Activated CD4-positive, alpha-beta T cell treated with anti-CD3 and anti-CD28 coated beads, Interleukin-2, amount 10 ng/mL, durations not matched to agents 7 days and 5 days (primary cell): ENCODE measurements around the gene ARID3B. TPM values are rescaled to one million over a fixed set of nuclear protein-coding genes. Genes with fewer than 3 reads are reported as not detected.

Source experiments
- CTCF ChIA-PET: fragments of 350-600 bp; sonication (Branson Sonifier 250); formaldehyde crosslinking; loops from one replicate; lab custom pipeline; 2021; ENCODE audit warnings: antibody characterized with exemption; lab: Charles Lee
- POLR2A ChIA-PET: fragments of 350-600 bp; sonication (Branson Sonifier 250); formaldehyde crosslinking; loops from one replicate; lab custom pipeline; 2021; ENCODE audit warnings: antibody characterized with exemption; lab: Charles Lee
- DNase-seq: peaks from one replicate; pipeline ENCODE4 v3.0.0-alpha.2; 2020
- H3K27ac Mint-ChIP-seq: one replicate; pipeline ENCODE4 v1.8.0; 2021; ENCODE audit warnings: mild to moderate bottlenecking, moderate library complexity, mixed read lengths
- H3K27me3 Mint-ChIP-seq: one replicate; pipeline ENCODE4 v1.8.0; 2021; ENCODE audit warnings: mixed read lengths
- H3K36me3 Mint-ChIP-seq: one replicate; pipeline ENCODE4 v1.8.0; 2021; ENCODE audit warnings: low read depth, mixed read lengths
- H3K4me1 Mint-ChIP-seq: one replicate; pipeline ENCODE4 v1.8.0; 2021; ENCODE audit warnings: mixed read lengths
- H3K4me3 Mint-ChIP-seq: one replicate; pipeline ENCODE4 v1.8.0; 2021; ENCODE audit warnings: mild to moderate bottlenecking, moderate library complexity, mixed read lengths
- H3K9me3 Mint-ChIP-seq: one replicate; pipeline ENCODE4 v1.8.0; 2021; ENCODE audit warnings: mixed read lengths
- total RNA-seq, 2 experiments: library from RNA; stranded (reverse); gene quantifications; one replicate each; pipeline ENCODE4 v1.2.3, GENCODE V29; 2021

ARID3B gene
- total RNA-seq, 2 experiments from 2014 or later = 28.3 to 29.0 TPM

- H3K27ac Mint-ChIP-seq = peak overlapping the region; percentile 71
- H3K9me3 Mint-ChIP-seq = no peaks in the 10 kb centered on the region
- no peak for DNase-seq
- H3K27me3 Mint-ChIP-seq = no peaks in the 10 kb centered on the region
- H3K4me1 Mint-ChIP-seq = peaks cover 33% of the 10 kb centered on the region
- peaks cover 14% of the 10 kb centered on the region for H3K36me3 Mint-ChIP-seq
- ChIA-PET POLR2A (interaction anchor here (1.1 kb wide), 1 partner anchor 72 kb away, joined by 3 read pairs; the partner anchor contains the start of gene ARID3B), CTCF (interaction anchor here (0.6 to 15.1 kb wide), 10 partner anchors 9 to 239 kb away, joined by 3 to 144 read pairs (median 4); partner anchors contain the start of gene ARID3B)
- H3K4me3 Mint-ChIP-seq = peak overlapping the region; percentile 85
Observed at GRCh38 chr15:74613089-74613952, 72.3 kb downstream of the ARID3B start.

GRCh38 chr15:74613953-74614743, 73.1 kb downstream of the ARID3B start:
- ChIA-PET POLR2A (interaction anchor here (1.1 kb wide), 1 partner anchor 73 kb away, joined by 3 read pairs; the partner anchor contains the start of gene ARID3B), CTCF (interaction anchor here (0.8 to 15.1 kb wide), 6 partner anchors 10 to 240 kb away, joined by 3 to 144 read pairs (median 6); partner anchors contain the start of gene ARID3B)
- DNase-seq = no peak
- Mint-ChIP-seq H3K27me3 (no peaks in the 10 kb centered on the region), H3K27ac (peak overlapping the region; percentile 46), H3K9me3 (no peaks in the 10 kb centered on the region), H3K4me1 (peaks cover 41% of the 10 kb centered on the region), H3K36me3 (peaks cover 14% of the 10 kb centered on the region), H3K4me3 (peak overlapping the region; percentile 85)

- H3K36me3 Mint-ChIP-seq = peaks cover 18% of the 10 kb centered on the region
- H3K4me1 Mint-ChIP-seq = peaks cover 46% of the 10 kb centered on the region
- no peaks in the 10 kb centered on the region for H3K9me3 Mint-ChIP-seq
- ChIA-PET POLR2A (interaction anchor here (0.7 to 1.2 kb wide), 2 partner anchors 74 to 173 kb away, joined by 3 to 4 read pairs; partner anchors contain the start of gene ARID3B), CTCF (interaction anchor here (0.5 to 15.1 kb wide), 4 partner anchors 10 to 534 kb away, joined by 3 to 144 read pairs (median 14); no protein-coding TSS in a partner anchor)
- H3K27me3 Mint-ChIP-seq = no peaks in the 10 kb centered on the region
- peak; percentile 89 for DNase-seq
- peak overlapping the region; percentile 96 for H3K27ac Mint-ChIP-seq
- peak overlapping the region; percentile 85 for H3K4me3 Mint-ChIP-seq
Observed at GRCh38 chr15:74614744-74615507, 73.9 kb downstream of the ARID3B start.

- H3K36me3 Mint-ChIP-seq = peaks cover 22% of the 10 kb centered on the region
- ChIA-PET POLR2A (interaction anchor here (0.7 to 1.2 kb wide), 2 partner anchors 75 to 172 kb away, joined by 3 to 4 read pairs; partner anchors contain the start of gene ARID3B), CTCF (interaction anchor here (0.5 to 15.1 kb wide), 7 partner anchors 11 to 533 kb away, joined by 3 to 144 read pairs (median 7); no protein-coding TSS in a partner anchor)
- DNase-seq = peak; percentile 95
- H3K27ac Mint-ChIP-seq = peak within 1 kb of the TSS; percentile 96
- H3K27me3 Mint-ChIP-seq = no peaks in the 10 kb centered on the region
- no peaks in the 10 kb centered on the region for H3K9me3 Mint-ChIP-seq
- peaks cover 52% of the 10 kb centered on the region for H3K4me1 Mint-ChIP-seq
- H3K4me3 Mint-ChIP-seq = peak within 1 kb of the TSS; percentile 85
Observed at GRCh38 chr15:74615508-74616365, 74.7 kb downstream of the ARID3B start, which contains the start of gene CLK3. Gene CLK3 (plus strand): TSS chr15:74615836. CDS start chr15:74619197, 3,361 bp downstream.

GRCh38 chr15:74616366-74616939, 75.4 kb downstream of the ARID3B start:
- Mint-ChIP-seq H3K27ac (peak overlapping the region; percentile 96), H3K4me3 (peak overlapping the region; percentile 85), H3K4me1 (peaks cover 59% of the 10 kb centered on the region), H3K27me3 (no peaks in the 10 kb centered on the region), H3K36me3 (peaks cover 27% of the 10 kb centered on the region), H3K9me3 (no peaks in the 10 kb centered on the region)
- POLR2A ChIA-PET = interaction anchor here (1.2 kb wide), 1 partner anchor 172 kb away, joined by 3 read pairs; no protein-coding TSS in a partner anchor
- DNase-seq = peak; percentile 74
- CTCF ChIA-PET = interaction anchor here (0.6 to 15.1 kb wide), 9 partner anchors 12 to 254 kb away, joined by 3 to 144 read pairs (median 5); no protein-coding TSS in a partner anchor

GRCh38 chr15:74616996-74617395, 76.0 kb downstream of the ARID3B start:
- ChIA-PET POLR2A (no interaction called here), CTCF (interaction anchor here (0.6 to 15.1 kb wide), 9 partner anchors 13 to 254 kb away, joined by 3 to 144 read pairs (median 3); partner anchors contain the start of gene UBL7)
- Mint-ChIP-seq H3K27ac (peak overlapping the region; percentile 96), H3K36me3 (peaks cover 31% of the 10 kb centered on the region), H3K27me3 (no peaks in the 10 kb centered on the region), H3K4me1 (peaks cover 61% of the 10 kb centered on the region), H3K9me3 (no peaks in the 10 kb centered on the region), H3K4me3 (peak overlapping the region; percentile 85)
- DNase-seq = no peak

GRCh38 chr15:74618841-74619596, 78.0 kb downstream of the ARID3B start:
- no peaks in the 10 kb centered on the region for H3K27me3 Mint-ChIP-seq
- peaks cover 51% of the 10 kb centered on the region for H3K4me1 Mint-ChIP-seq
- peaks cover 45% of the 10 kb centered on the region for H3K36me3 Mint-ChIP-seq
- ChIA-PET CTCF (interaction anchor here (0.5 to 15.1 kb wide), 6 partner anchors 14 to 332 kb away, joined by 3 to 144 read pairs (median 4); partner anchors contain the start of gene ARID3B), POLR2A (no interaction called here)
- no peak for DNase-seq
- no peak overlapping the region for H3K4me3 Mint-ChIP-seq
- no peak overlapping the region for H3K27ac Mint-ChIP-seq
- H3K9me3 Mint-ChIP-seq = no peaks in the 10 kb centered on the region

GRCh38 chr15:74619916-74620635, 79.1 kb downstream of the ARID3B start:
- no peak overlapping the region for H3K4me3 Mint-ChIP-seq
- POLR2A ChIA-PET = no interaction called here

GRCh38 chr15:74620636-74621545, 79.9 kb downstream of the ARID3B start:
- H3K4me1 Mint-ChIP-seq = peaks cover 60% of the 10 kb centered on the region
- ChIA-PET CTCF (interaction anchor here (0.5 to 15.1 kb wide), 21 partner anchors 9 to 283 kb away, joined by 3 to 144 read pairs (median 3); partner anchors contain the start of gene EDC3), POLR2A (no interaction called here)
- DNase-seq = peak; percentile 88
- H3K27ac Mint-ChIP-seq = peak overlapping the region; percentile 43
- H3K9me3 Mint-ChIP-seq = no peaks in the 10 kb centered on the region
- H3K27me3 Mint-ChIP-seq = no peaks in the 10 kb centered on the region
- H3K36me3 Mint-ChIP-seq = peaks cover 63% of the 10 kb centered on the region
- no peak overlapping the region for H3K4me3 Mint-ChIP-seq

More at GRCh38 chr15:74619916-74620635, 79.1 kb downstream of the ARID3B start:
- Mint-ChIP-seq H3K9me3 (no peaks in the 10 kb centered on the region), H3K36me3 (peaks cover 54% of the 10 kb centered on the region), H3K4me1 (peaks cover 52% of the 10 kb centered on the region), H3K27me3 (no peaks in the 10 kb centered on the region), H3K27ac (no peak overlapping the region)
- no peak for DNase-seq
- CTCF ChIA-PET = interaction anchor here (0.8 to 15.1 kb wide), 3 partner anchors 8 to 281 kb away, joined by 3 to 144 read pairs (median 5); no protein-coding TSS in a partner anchor
